Upper lobe of left lung (tissue), 6 donors: ENCODE measurements around the gene CFAP43. TPM values are rescaled to one million over a fixed set of nuclear protein-coding genes. Genes with fewer than 3 reads are reported as not detected.

Experiments used
- ATAC-seq, 2 donors: fragments of 200-7000 bp; cut with Tn5 transposase; one replicate each; pipeline ENCODE4 v1.9.1; 2022; ENCODE audit warnings: mild to moderate bottlenecking in 2 of 2, moderate library complexity in 2 of 2; ENCODE audit not compliant: low FRiP score in 2 of 2
- DNase-seq, 2 donors: peaks; one replicate each; pipeline ENCODE4 v3.0.0-alpha.2; 2019 to 2020
- H3K27ac ChIP-seq, 4 donors: fragments of 200-600 bp; sonication (generic); one replicate each; pipeline ENCODE4 v1.5.1; 2016 to 2019
- H3K27me3 ChIP-seq, 4 donors: fragments of 200-600 bp; sonication (generic); one replicate each; pipeline ENCODE4 v1.5.1; 2017 to 2019
- H3K36me3 ChIP-seq, 4 donors: fragments of 200-600 bp; sonication (generic); one replicate each; pipeline ENCODE4 v1.5.1; 2016 to 2019
- H3K4me1 ChIP-seq, 4 donors: fragments of 200-600 bp; sonication (generic); one replicate each; pipeline ENCODE4 v1.5.1; 2018 to 2019
- H3K4me3 ChIP-seq, 4 donors: fragments of 200-600 bp; sonication (generic); one replicate each; pipeline ENCODE4 v1.5.1; 2017 to 2019; ENCODE audit warnings: mild to moderate bottlenecking in 2 of 4, moderate library complexity in 1 of 4
- H3K9me3 ChIP-seq, 4 donors: fragments of 200-600 bp; sonication (generic); one replicate each; pipeline ENCODE4 v1.5.1; 2018 to 2019
- EP300 ChIP-seq, 4 donors: sonication (generic); formaldehyde crosslinking; IDR thresholded peaks; one replicate each; pipeline ENCODE4 v1.5.1; 2017; ENCODE audit warnings: antibody characterized with exemption in 4 of 4, control low read depth in 2 of 4
- POLR2A ChIP-seq, 4 donors: fragments of 450-650 bp; IDR thresholded peaks; one replicate each; pipeline ENCODE4 v1.5.1; 2016 to 2017; ENCODE audit warnings: antibody characterized with exemption in 4 of 4, mild to moderate bottlenecking in 2 of 4
- POLR2AphosphoS5 ChIP-seq, 2 donors: sonication (generic); formaldehyde crosslinking; IDR thresholded peaks; one replicate each; pipeline ENCODE4 v1.5.1; 2017; ENCODE audit warnings: antibody characterized with exemption in 2 of 2
- WGBS, 2 donors: methylation state at CpG; one replicate each; pipeline ENCODE4 v1.1.5; 2017 to 2018; 5-methylcytosine and 5-hydroxymethylcytosine counted together
- total RNA-seq, 6 donors: library from RNA; depleted of rRNA in 4 of 6; stranded (reverse); fragments of >200 nt in 4 of 6; gene quantifications; one replicate each; pipeline versions ENCODE4 v1.1.0 to v1.2.1, GENCODE V29; 2016 to 2021
- TF ChIP-seq, protein P1 (sequence below), 6 experiments: fragments of 450-650 bp in 4 of 6; fragments of 200-600 bp in 2 of 6; sonication (generic) in 2 of 6; IDR thresholded peaks; one replicate each; pipeline ENCODE4 v1.5.1; 2016 to 2019; ENCODE audit warnings: antibody characterized with exemption in 6 of 6
- donor health status: DM: no; HTN: no; CAD: no; lungs with moderate emphysema.
- donor health status: DM: no; HTN: yes; CAD: no; lungs with severe emphysema.

Gene CFAP43
- total RNA-seq, 6 donors from 2014 or later, result 0.69 to 121 (median 10.0) TPM

- H3K27me3 ChIP-seq, result no peaks in the 10 kb centered on the region
- H3K4me1 ChIP-seq, result no peaks in the 10 kb centered on the region
- no peaks in the 10 kb centered on the region for H3K36me3 ChIP-seq
- WGBS, 2 donors, result 84 to 95% methylated on average over 2 to 3 of the region's 3 CpGs
- ATAC-seq, result peak in 1 of 2 donors; percentile 16
- H3K4me3 ChIP-seq, result no peak overlapping the region
- H3K27ac ChIP-seq, result no peak overlapping the region
- H3K9me3 ChIP-seq, result no peaks in the 10 kb centered on the region
- no peak for TF ChIP-seq EP300 (IDR thresholded peaks at IDR 0.05)
- TF ChIP-seq, protein P1, sequence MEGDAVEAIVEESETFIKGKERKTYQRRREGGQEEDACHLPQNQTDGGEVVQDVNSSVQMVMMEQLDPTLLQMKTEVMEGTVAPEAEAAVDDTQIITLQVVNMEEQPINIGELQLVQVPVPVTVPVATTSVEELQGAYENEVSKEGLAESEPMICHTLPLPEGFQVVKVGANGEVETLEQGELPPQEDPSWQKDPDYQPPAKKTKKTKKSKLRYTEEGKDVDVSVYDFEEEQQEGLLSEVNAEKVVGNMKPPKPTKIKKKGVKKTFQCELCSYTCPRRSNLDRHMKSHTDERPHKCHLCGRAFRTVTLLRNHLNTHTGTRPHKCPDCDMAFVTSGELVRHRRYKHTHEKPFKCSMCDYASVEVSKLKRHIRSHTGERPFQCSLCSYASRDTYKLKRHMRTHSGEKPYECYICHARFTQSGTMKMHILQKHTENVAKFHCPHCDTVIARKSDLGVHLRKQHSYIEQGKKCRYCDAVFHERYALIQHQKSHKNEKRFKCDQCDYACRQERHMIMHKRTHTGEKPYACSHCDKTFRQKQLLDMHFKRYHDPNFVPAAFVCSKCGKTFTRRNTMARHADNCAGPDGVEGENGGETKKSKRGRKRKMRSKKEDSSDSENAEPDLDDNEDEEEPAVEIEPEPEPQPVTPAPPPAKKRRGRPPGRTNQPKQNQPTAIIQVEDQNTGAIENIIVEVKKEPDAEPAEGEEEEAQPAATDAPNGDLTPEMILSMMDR (IDR thresholded peaks at IDR 0.05), result no peak
- TF ChIP-seq POLR2AphosphoS5 (IDR thresholded peaks at IDR 0.05), result no peak
- TF ChIP-seq POLR2A (IDR thresholded peaks at IDR 0.05), result no peak
- DNase-seq, result no peak
These were observed 15.5 kb downstream of the CFAP43 start for GRCh38 chr10:104216631-104217030.

- DNase-seq, result peak in 1 of 2 donors; percentile 26
These were observed 22.5 kb downstream of the CFAP43 start for GRCh38 chr10:104209575-104210198.

DNA sequence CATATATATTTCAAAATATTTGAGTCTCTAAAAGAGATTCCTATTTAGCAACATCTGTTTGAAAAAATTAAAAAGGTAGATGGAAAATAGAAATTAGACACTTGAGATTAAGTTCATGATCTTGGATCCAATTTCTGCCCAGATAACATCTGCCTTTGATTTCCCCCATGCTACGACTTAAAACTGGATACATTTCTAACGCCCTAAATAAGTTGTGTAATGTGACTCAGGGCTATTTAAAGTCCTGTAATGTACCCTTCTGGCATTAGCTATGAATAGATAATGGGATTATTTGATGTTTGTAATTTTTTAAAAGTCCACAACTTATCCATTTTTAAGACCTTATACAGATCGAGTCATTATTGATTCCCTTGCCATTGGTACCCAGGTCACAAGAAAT lies 23.4 kb downstream of the CFAP43 start:
- ATAC-seq, result no peak

More at GRCh38 chr10:104209575-104210198, 22.5 kb downstream of the CFAP43 start:
- H3K27me3 ChIP-seq, result no peaks in the 10 kb centered on the region
- 46 to 49% methylated on average over 2 of the region's 2 CpGs for WGBS, 2 donors
- H3K4me1 ChIP-seq, result no peaks in the 10 kb centered on the region
- H3K9me3 ChIP-seq, result no peaks in the 10 kb centered on the region
- H3K27ac ChIP-seq, result no peak overlapping the region
- ATAC-seq, result peak in 1 of 2 donors; percentile 69
- no peaks in the 10 kb centered on the region for H3K36me3 ChIP-seq
- H3K4me3 ChIP-seq, result no peak overlapping the region
- TF ChIP-seq, protein P1 (IDR thresholded peaks at IDR 0.05), result peak; percentile 32 to 62 (median 52)
- no peak for TF ChIP-seq POLR2AphosphoS5 (IDR thresholded peaks at IDR 0.05)

GRCh38 chr10:104202231-104202630 lies 29.9 kb downstream of the CFAP43 start:
- no peak overlapping the region for H3K4me3 ChIP-seq
- H3K4me1 ChIP-seq, result peaks cover 0 to 8% (median 0%) of the 10 kb centered on the region in 4 donors
- DNase-seq, result no peak
- TF ChIP-seq POLR2AphosphoS5 (IDR thresholded peaks at IDR 0.05) (no peak), POLR2A (IDR thresholded peaks at IDR 0.05) (no peak), EP300 (IDR thresholded peaks at IDR 0.05) (no peak)
- TF ChIP-seq, protein P1 (IDR thresholded peaks at IDR 0.05), result no peak
- H3K27me3 ChIP-seq, result no peaks in the 10 kb centered on the region
- ATAC-seq, result no peak
- no peaks in the 10 kb centered on the region for H3K9me3 ChIP-seq
- H3K36me3 ChIP-seq, result no peaks in the 10 kb centered on the region
- no peak overlapping the region for H3K27ac ChIP-seq
- WGBS, 2 donors, result 90 to 91% methylated on average over 2 of the region's 2 CpGs

More for the DNA sequence above, 23.4 kb downstream of the CFAP43 start:
- Histone ChIP-seq H3K4me1 (no peaks in the 10 kb centered on the region), H3K9me3 (no peaks in the 10 kb centered on the region), H3K27me3 (no peaks in the 10 kb centered on the region), H3K27ac (no peak overlapping the region), H3K4me3 (no peak overlapping the region), H3K36me3 (no peaks in the 10 kb centered on the region)
- 56 to 59% methylated on average over 3 of the region's 3 CpGs for WGBS, 2 donors
- DNase-seq, result no peak
- TF ChIP-seq EP300 (IDR thresholded peaks at IDR 0.05) (no peak), POLR2A (IDR thresholded peaks at IDR 0.05) (no peak), POLR2AphosphoS5 (IDR thresholded peaks at IDR 0.05) (no peak)
- TF ChIP-seq, protein P1 (IDR thresholded peaks at IDR 0.05), result no peak

DNA sequence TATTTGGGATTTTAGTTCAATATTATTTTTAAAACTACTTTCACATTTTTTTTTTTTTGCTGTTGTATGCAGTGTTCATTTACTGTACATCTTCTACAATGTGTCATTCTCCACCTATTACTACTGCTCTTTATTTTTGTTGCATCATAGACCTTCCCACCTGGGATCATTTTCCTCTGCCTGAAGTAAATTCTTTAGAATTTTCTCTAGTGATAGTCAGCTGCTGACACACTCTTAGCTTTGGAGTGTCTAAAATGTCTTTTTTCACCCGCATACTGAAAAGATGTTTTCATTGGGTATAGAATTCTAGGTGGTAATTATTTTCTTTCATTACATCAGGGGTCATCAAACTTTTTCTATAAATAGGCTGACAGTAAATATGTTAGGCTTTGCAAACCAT lies 30.5 kb downstream of the CFAP43 start:
- DNase-seq (no peak), ATAC-seq (no peak)
- H3K36me3 ChIP-seq, result no peaks in the 10 kb centered on the region
- no peaks in the 10 kb centered on the region for H3K27me3 ChIP-seq
- H3K27ac ChIP-seq, result no peak overlapping the region
- H3K9me3 ChIP-seq, result no peaks in the 10 kb centered on the region
- TF ChIP-seq EP300 (IDR thresholded peaks at IDR 0.05), result no peak
- no peak for TF ChIP-seq POLR2A (IDR thresholded peaks at IDR 0.05)
- TF ChIP-seq, protein P1 (IDR thresholded peaks at IDR 0.05), result no peak
- TF ChIP-seq POLR2AphosphoS5 (IDR thresholded peaks at IDR 0.05), result no peak
- peaks cover 0 to 8% (median 0%) of the 10 kb centered on the region in 4 donors for H3K4me1 ChIP-seq
- no peak overlapping the region for H3K4me3 ChIP-seq
- WGBS, 2 donors, result 100% methylated on average over 1 of the region's 1 CpG
